ENCODE results near the gene CEBPB. TPM values are rescaled to one million over a fixed set of nuclear protein-coding genes. Genes with fewer than 3 reads are reported as not detected.

The CEBPB gene
- total RNA-seq, 2 experiments from 2014 or later: 28.8 to 32.0 TPM

DNA sequence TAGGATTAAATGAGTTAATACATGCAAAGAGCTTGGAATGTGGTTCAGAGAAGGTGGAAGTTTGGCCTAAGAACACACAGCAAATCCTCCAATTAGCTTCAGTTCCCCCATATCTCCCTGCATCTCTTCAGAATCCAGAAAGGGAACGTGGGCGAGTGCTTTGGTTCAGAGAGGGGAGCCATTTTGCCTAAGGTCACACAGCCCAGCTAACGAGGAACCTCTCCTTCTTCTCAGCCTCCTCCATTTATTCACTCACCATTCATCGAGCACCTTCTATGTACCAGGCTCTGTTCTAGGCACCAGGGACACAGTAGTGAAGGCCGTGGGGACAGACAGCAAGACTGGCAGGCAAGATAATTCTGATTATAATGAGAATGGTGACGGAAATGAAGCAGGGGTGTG, 2.3 kb upstream of the CEBPB start:
- ChIA-PET POLR2A (no interaction called here), CTCF (interaction anchor here (0.8 to 8.7 kb wide), 15 partner anchors 9 to 564 kb away, joined by 3 to 144 read pairs (median 4); no protein-coding TSS in a partner anchor)

GRCh38 chr20:50188879-50189680, 1.6 kb upstream of the CEBPB start:
- peaks cover 11% of the 10 kb centered on the region for H3K36me3 Mint-ChIP-seq (ENCODE audit: low read depth)
- POLR2A ChIA-PET: interaction anchor here (0.8 kb wide), 1 partner anchor 274 kb away, joined by 3 read pairs; no protein-coding TSS in a partner anchor
- CTCF ChIA-PET: interaction anchor here (0.9 to 8.7 kb wide), 8 partner anchors 12 to 390 kb away, joined by 3 to 144 read pairs (median 4); no protein-coding TSS in a partner anchor
- no peak for ATAC-seq
- no peaks in the 10 kb centered on the region for H3K9me3 Mint-ChIP-seq (ENCODE audit: insufficient read depth)
- no peak for DNase-seq
- no peak overlapping the region for H3K4me3 Mint-ChIP-seq
- H3K27ac Mint-ChIP-seq: peak overlapping the region; percentile 43
- peaks cover 17% of the 10 kb centered on the region for H3K27me3 Mint-ChIP-seq (ENCODE audit: low read depth)
- peaks cover 19% of the 10 kb centered on the region for H3K4me1 Mint-ChIP-seq (ENCODE audit: low read depth)

More for the DNA sequence above, 2.3 kb upstream of the CEBPB start:
- DNase-seq (no peak), ATAC-seq (no peak)
- Mint-ChIP-seq H3K4me1 (ENCODE audit: low read depth) (peaks cover 12% of the 10 kb centered on the region), H3K27ac (no peak overlapping the region), H3K9me3 (ENCODE audit: insufficient read depth) (no peaks in the 10 kb centered on the region), H3K27me3 (ENCODE audit: low read depth) (peaks cover 20% of the 10 kb centered on the region), H3K4me3 (no peak overlapping the region), H3K36me3 (ENCODE audit: low read depth) (peaks cover 7% of the 10 kb centered on the region)

GRCh38 chr20:50189681-50190250, 864 bp upstream of the CEBPB start:
- Mint-ChIP-seq H3K36me3 (ENCODE audit: low read depth) (peaks cover 16% of the 10 kb centered on the region), H3K27me3 (ENCODE audit: low read depth) (peaks cover 12% of the 10 kb centered on the region), H3K27ac (peak overlapping the region; percentile 43), H3K4me1 (ENCODE audit: low read depth) (peaks cover 24% of the 10 kb centered on the region), H3K9me3 (ENCODE audit: insufficient read depth) (no peaks in the 10 kb centered on the region), H3K4me3 (peak overlapping the region; percentile 53)
- DNase-seq: peak; percentile 39
- POLR2A ChIA-PET: interaction anchor here (0.8 kb wide), 1 partner anchor 273 kb away, joined by 3 read pairs; no protein-coding TSS in a partner anchor
- ATAC-seq: no peak
- CTCF ChIA-PET: interaction anchor here (0.9 to 8.7 kb wide), 8 partner anchors 20 to 386 kb away, joined by 3 to 144 read pairs (median 6); no protein-coding TSS in a partner anchor

GRCh38 chr20:50191065-50191543, 474 bp downstream of the CEBPB start:
- Mint-ChIP-seq H3K4me1 (ENCODE audit: low read depth) (peaks cover 34% of the 10 kb centered on the region), H3K36me3 (ENCODE audit: low read depth) (peaks cover 26% of the 10 kb centered on the region), H3K27me3 (ENCODE audit: low read depth) (peaks cover under 1% of the 10 kb centered on the region), H3K9me3 (ENCODE audit: insufficient read depth) (no peaks in the 10 kb centered on the region), H3K4me3 (peak overlapping the region; percentile 69), H3K27ac (peak overlapping the region; percentile 75)
- ChIA-PET CTCF (interaction anchor here (0.7 to 2.6 kb wide), 14 partner anchors 13 to 328 kb away, joined by 3 to 9 read pairs (median 3); no protein-coding TSS in a partner anchor), POLR2A (interaction anchor here (0.5 to 1.8 kb wide), 14 partner anchors 9 to 791 kb away, joined by 3 to 7 read pairs (median 3); no protein-coding TSS in a partner anchor)
- DNase-seq: peak; percentile 76
- ATAC-seq: peak; percentile 49

DNA sequence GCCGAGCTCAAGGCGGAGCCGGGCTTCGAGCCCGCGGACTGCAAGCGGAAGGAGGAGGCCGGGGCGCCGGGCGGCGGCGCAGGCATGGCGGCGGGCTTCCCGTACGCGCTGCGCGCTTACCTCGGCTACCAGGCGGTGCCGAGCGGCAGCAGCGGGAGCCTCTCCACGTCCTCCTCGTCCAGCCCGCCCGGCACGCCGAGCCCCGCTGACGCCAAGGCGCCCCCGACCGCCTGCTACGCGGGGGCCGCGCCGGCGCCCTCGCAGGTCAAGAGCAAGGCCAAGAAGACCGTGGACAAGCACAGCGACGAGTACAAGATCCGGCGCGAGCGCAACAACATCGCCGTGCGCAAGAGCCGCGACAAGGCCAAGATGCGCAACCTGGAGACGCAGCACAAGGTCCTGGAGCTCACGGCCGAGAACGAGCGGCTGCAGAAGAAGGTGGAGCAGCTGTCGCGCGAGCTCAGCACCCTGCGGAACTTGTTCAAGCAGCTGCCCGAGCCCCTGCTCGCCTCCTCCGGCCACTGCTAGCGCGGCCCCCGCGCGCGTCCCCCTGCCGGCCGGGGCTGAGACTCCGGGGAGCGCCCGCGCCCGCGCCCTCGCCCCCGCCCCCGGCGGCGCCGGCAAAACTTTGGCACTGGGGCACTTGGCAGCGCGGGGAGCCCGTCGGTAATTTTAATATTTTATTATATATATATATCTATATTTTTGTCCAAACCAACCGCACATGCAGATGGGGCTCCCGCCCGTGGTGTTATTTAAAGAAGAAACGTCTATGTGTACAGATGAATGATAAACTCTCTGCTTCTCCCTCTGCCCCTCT, 1.1 kb downstream of the CEBPB start:
- Mint-ChIP-seq H3K4me1 (ENCODE audit: low read depth) (peaks cover 30% of the 10 kb centered on the region), H3K36me3 (ENCODE audit: low read depth) (peaks cover 27% of the 10 kb centered on the region), H3K9me3 (ENCODE audit: insufficient read depth) (no peaks in the 10 kb centered on the region), H3K27me3 (ENCODE audit: low read depth) (no peaks in the 10 kb centered on the region), H3K4me3 (peak overlapping the region; percentile 95), H3K27ac (peak overlapping the region; percentile 98)
- POLR2A ChIA-PET: interaction anchor here (0.5 to 1.8 kb wide), 15 partner anchors 9 to 790 kb away, joined by 3 to 7 read pairs (median 3); partner anchors contain the start of gene PEDS1
- ATAC-seq: peak; percentile 41
- peak; percentile 70 for DNase-seq
- CTCF ChIA-PET: interaction anchor here (0.7 to 2.6 kb wide), 14 partner anchors 13 to 327 kb away, joined by 3 to 9 read pairs (median 3); no protein-coding TSS in a partner anchor

DNA sequence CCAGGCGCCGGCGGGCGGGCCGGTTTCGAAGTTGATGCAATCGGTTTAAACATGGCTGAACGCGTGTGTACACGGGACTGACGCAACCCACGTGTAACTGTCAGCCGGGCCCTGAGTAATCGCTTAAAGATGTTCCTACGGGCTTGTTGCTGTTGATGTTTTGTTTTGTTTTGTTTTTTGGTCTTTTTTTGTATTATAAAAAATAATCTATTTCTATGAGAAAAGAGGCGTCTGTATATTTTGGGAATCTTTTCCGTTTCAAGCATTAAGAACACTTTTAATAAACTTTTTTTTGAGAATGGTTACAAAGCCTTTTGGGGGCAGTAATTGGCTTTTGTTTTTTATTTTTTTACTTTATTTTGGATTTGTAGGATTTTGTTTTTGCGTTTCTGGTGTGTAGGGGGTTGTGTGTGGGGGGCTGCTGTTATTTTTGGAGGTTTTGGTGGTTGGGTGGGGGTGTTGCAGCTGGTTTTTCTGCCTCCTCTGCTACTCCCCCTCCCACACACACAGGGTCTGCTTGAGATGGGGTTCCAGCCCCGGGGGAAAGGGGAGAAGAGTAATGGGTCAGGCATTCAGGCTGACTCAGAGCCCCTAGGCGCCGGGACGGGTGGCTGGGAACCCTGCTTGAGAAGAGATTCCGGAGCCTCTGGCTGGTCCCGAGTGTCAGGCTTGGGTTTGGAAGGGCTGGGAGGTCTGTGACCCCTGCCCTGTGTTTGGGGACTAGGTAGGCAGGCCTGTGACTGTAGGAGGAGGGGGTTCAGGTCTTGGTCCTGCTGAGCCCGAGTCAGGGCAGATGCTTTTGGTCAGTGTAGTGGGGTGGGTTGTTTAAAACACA, 2.0 kb downstream of the CEBPB start:
- DNase-seq: peak; percentile 90
- Mint-ChIP-seq H3K27me3 (ENCODE audit: low read depth) (no peaks in the 10 kb centered on the region), H3K9me3 (ENCODE audit: insufficient read depth) (no peaks in the 10 kb centered on the region), H3K27ac (peak overlapping the region; percentile 98), H3K36me3 (ENCODE audit: low read depth) (peaks cover 27% of the 10 kb centered on the region), H3K4me3 (peak overlapping the region; percentile 95), H3K4me1 (ENCODE audit: low read depth) (peaks cover 34% of the 10 kb centered on the region)
- peak; percentile 42 for ATAC-seq
- ChIA-PET CTCF (interaction anchor here (0.9 to 2.6 kb wide), 7 partner anchors 16 to 326 kb away, joined by 3 to 9 read pairs (median 3); no protein-coding TSS in a partner anchor), POLR2A (interaction anchor here (0.6 to 1.8 kb wide), 5 partner anchors 10 to 259 kb away, joined by 3 to 7 read pairs (median 4); partner anchors contain the start of gene PEDS1)

DNA sequence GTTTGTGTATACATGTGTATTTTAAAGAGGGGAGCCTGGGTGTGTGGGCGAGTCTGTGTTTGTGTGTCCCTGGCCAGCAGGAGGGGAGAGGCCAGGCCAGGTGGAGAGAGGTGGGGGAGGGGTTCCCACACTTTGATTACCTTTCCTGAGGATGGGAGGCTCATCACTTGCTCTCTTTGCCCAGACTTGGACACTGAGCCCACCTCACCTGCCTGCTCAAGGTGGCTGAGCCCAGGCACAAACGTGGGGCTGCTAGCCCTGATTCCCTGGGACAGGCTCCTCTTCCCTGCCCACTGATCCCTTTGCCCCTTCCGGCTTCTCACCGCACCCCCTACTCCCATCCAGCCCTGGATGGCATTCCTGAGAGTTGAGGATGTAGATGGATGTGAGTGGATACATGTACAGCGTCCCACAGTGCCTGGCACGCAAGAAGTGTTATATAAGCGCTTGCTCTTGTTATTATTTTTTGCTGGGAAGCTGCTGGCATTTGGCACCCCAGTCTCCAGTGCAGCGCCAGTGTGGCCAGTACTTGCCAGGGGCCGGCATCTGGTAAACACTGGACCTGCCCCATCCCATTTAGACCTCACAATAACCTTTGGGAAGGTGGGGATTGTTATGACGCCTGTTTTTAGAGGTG, 2.7 kb downstream of the CEBPB start:
- H3K4me1 Mint-ChIP-seq (ENCODE audit: low read depth): peaks cover 34% of the 10 kb centered on the region
- DNase-seq (no peak), ATAC-seq (no peak)
- peak overlapping the region; percentile 95 for H3K4me3 Mint-ChIP-seq
- H3K27ac Mint-ChIP-seq: peak overlapping the region; percentile 98
- POLR2A ChIA-PET: no interaction called here
- H3K36me3 Mint-ChIP-seq (ENCODE audit: low read depth): peaks cover 27% of the 10 kb centered on the region
- H3K9me3 Mint-ChIP-seq (ENCODE audit: insufficient read depth): no peaks in the 10 kb centered on the region
- CTCF ChIA-PET: interaction anchor here (0.6 to 1.5 kb wide), 2 partner anchors 156 to 271 kb away, joined by 3 read pairs; no protein-coding TSS in a partner anchor
- no peaks in the 10 kb centered on the region for H3K27me3 Mint-ChIP-seq (ENCODE audit: low read depth)

DNA sequence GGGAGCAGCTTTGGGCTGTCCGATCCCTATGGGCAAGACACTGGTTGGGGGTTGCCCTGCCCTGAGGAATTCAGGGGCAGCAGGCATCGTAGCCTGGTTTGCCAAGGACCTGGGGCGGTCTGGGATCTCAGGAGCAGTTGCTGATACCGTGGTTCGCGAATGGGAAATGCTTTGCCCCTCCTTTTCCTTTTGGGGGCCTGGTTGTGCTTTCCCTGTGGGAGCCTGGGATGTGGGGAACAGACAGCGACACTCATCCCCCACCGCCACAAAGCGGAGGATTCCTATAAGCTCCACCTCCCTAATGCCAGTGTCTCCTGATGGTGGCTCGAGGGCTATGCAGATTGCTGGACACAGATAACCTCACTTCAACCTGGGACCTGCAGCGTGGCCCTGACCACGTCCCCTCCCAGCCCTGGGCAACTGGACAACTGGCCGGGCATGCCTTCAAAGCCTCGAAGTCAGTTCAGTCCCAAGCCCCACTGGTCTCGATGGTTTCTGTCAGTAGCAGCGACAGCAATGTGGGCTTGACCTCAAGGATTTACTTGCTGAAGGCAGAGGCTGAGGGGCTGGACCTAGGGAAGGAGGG, 3.3 kb downstream of the CEBPB start:
- H3K36me3 Mint-ChIP-seq (ENCODE audit: low read depth): peaks cover 27% of the 10 kb centered on the region
- ChIA-PET CTCF (interaction anchor here (0.6 kb wide), 1 partner anchor 270 kb away, joined by 3 read pairs; no protein-coding TSS in a partner anchor), POLR2A (no interaction called here)
- no peaks in the 10 kb centered on the region for H3K9me3 Mint-ChIP-seq (ENCODE audit: insufficient read depth)
- H3K4me3 Mint-ChIP-seq: peak overlapping the region; percentile 95
- peak overlapping the region; percentile 98 for H3K27ac Mint-ChIP-seq
- DNase-seq (no peak), ATAC-seq (no peak)
- no peaks in the 10 kb centered on the region for H3K27me3 Mint-ChIP-seq (ENCODE audit: low read depth)
- H3K4me1 Mint-ChIP-seq (ENCODE audit: low read depth): peaks cover 34% of the 10 kb centered on the region

GRCh38 chr20:50194422-50194830, 3.8 kb downstream of the CEBPB start:
- CTCF ChIA-PET: no interaction called here
- DNase-seq (no peak), ATAC-seq (no peak)
- POLR2A ChIA-PET: interaction anchor here (0.6 kb wide), 1 partner anchor 620 kb away, joined by 3 read pairs; no protein-coding TSS in a partner anchor
- Mint-ChIP-seq H3K4me3 (peak overlapping the region; percentile 95), H3K9me3 (ENCODE audit: insufficient read depth) (no peaks in the 10 kb centered on the region), H3K4me1 (ENCODE audit: low read depth) (peaks cover 34% of the 10 kb centered on the region), H3K36me3 (ENCODE audit: low read depth) (peaks cover 27% of the 10 kb centered on the region), H3K27ac (no peak overlapping the region), H3K27me3 (ENCODE audit: low read depth) (no peaks in the 10 kb centered on the region)

All from activated CD8-positive, alpha-beta T cell treated with anti-CD3 and anti-CD28 coated beads, Interleukin-2, amount 10 ng/mL, durations not matched to agents 7 days and 5 days (primary cell).